SK-N-SH treated with all-trans-retinoic acid at 6 μM for 48 hours (cell line): ENCODE measurements around the gene IRX6.

Source experiments
- ARNTL ChIP-seq: fragments of 450-650 bp; formaldehyde crosslinking; IDR thresholded peaks from 2 replicates; pipeline ENCODE4 v1.5.0; 2020; ENCODE audit warnings: low read depth, mild to moderate bottlenecking, moderate library complexity, borderline replicate concordance
- ESRRG ChIP-seq: fragments of 250-450 bp; sonication (Bioruptor Pico); IDR thresholded peaks from 2 replicates; pipeline ENCODE4 v1.6.1; 2021; ENCODE audit warnings: mild to moderate bottlenecking
- GLIS3 ChIP-seq: fragments of 250-450 bp; sonication (Bioruptor Pico); IDR thresholded peaks from 2 replicates; pipeline ENCODE4 v1.5.0; 2020; ENCODE audit warnings: mild to moderate bottlenecking, moderate library complexity
- OSR1 ChIP-seq: fragments of 250-450 bp; sonication (Bioruptor Pico); IDR thresholded peaks from 2 replicates; pipeline ENCODE4 v1.8.0; 2022; ENCODE audit warnings: moderate library complexity, mild to moderate bottlenecking, inconsistent platforms
- PATZ1 ChIP-seq: fragments of 250-450 bp; sonication (Bioruptor Pico); IDR thresholded peaks from 2 replicates; pipeline ENCODE4 v1.8.0; 2020; ENCODE audit warnings: mild to moderate bottlenecking, moderate library complexity, borderline replicate concordance
- POU6F1 ChIP-seq: fragments of 250-450 bp; sonication (Bioruptor Pico); IDR thresholded peaks from 2 replicates; pipeline ENCODE4 v1.8.0; 2021; ENCODE audit warnings: low read depth, mild to moderate bottlenecking, moderate library complexity, borderline replicate concordance
- RARB ChIP-seq: fragments of 250-450 bp; sonication (Bioruptor Pico); IDR thresholded peaks from 2 replicates; pipeline ENCODE4 v1.8.0; 2021; ENCODE audit warnings: mild to moderate bottlenecking, moderate library complexity
- SNAI2 ChIP-seq: fragments of 250-450 bp; sonication (Bioruptor Pico); IDR thresholded peaks from 2 replicates; pipeline ENCODE4 v1.5.0; 2020; ENCODE audit warnings: mild to moderate bottlenecking, moderate library complexity
- TCF4 ChIP-seq: fragments of 250-450 bp; sonication (Bioruptor Pico); IDR thresholded peaks from 2 replicates; pipeline ENCODE4 v1.8.0; 2021; ENCODE audit warnings: mild to moderate bottlenecking, moderate library complexity, borderline replicate concordance
- TOX ChIP-seq: fragments of 250-450 bp; sonication (Bioruptor Pico); IDR thresholded peaks from 2 replicates; pipeline ENCODE4 v1.8.0; 2021; ENCODE audit warnings: mild to moderate bottlenecking, moderate library complexity, borderline replicate concordance
- ZFP3 ChIP-seq: fragments of 250-450 bp; sonication (Bioruptor Pico); IDR thresholded peaks from 2 replicates; pipeline ENCODE4 v1.5.0; 2020; ENCODE audit warnings: mild to moderate bottlenecking, moderate library complexity
- ZFP30 ChIP-seq: fragments of 450-650 bp; formaldehyde crosslinking; IDR thresholded peaks from 2 replicates; pipeline ENCODE4 v1.5.0; 2022; ENCODE audit warnings: mild to moderate bottlenecking, moderate library complexity
- ZNF565 ChIP-seq: fragments of 450-650 bp; formaldehyde crosslinking; conservative IDR thresholded peaks from 2 replicates; pipeline ENCODE4 v1.5.0; 2020; ENCODE audit warnings: low read depth, mild to moderate bottlenecking, moderate library complexity
- ZNF70 ChIP-seq: fragments of 450-650 bp; formaldehyde crosslinking; IDR thresholded peaks from 2 replicates; pipeline ENCODE4 v1.5.0; 2020; ENCODE audit warnings: mild to moderate bottlenecking, moderate library complexity

DNA sequence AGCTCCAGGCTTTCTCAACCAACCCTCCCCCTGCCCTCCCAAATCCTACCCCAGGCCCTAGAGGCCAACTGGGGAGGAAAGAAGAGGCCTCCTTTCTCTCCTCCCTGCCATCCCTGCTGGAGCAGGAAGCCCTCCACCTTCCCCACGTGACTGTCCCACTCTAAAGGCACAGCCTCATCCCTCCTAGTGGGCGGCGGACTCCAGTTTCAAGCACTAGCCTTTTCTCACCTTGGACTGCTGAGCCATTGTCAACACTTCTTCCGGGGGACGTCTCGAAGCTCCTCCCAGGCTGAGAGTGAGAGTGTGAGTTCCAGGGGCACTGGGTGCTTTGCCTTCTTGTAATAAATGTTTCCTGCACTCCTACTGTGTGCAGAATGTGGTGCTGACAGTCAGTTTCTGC lies 21.4 kb upstream of the IRX6 start:
- TF ChIP-seq ESRRG (CRISPR knock-in tag) (no peak), TCF4 (CRISPR knock-in tag) (no peak), ZFP3 (CRISPR knock-in tag) (no peak), TOX (CRISPR knock-in tag) (no peak), ZNF70 (CRISPR knock-in tag) (no peak), SNAI2 (CRISPR knock-in tag) (no peak), ZNF565 (CRISPR knock-in tag) (no peak), ARNTL (CRISPR knock-in tag) (no peak), OSR1 (CRISPR knock-in tag) (no peak), ZFP30 (CRISPR knock-in tag) (no peak), PATZ1 (CRISPR knock-in tag) (no peak), POU6F1 (CRISPR knock-in tag) (no peak), RARB (CRISPR knock-in tag) (no peak), GLIS3 (CRISPR knock-in tag) (no peak)
